CD4-positive, alpha-beta memory T cell (primary cell): ENCODE data around the gene OR5I1. TPM values are rescaled to one million over a fixed set of nuclear protein-coding genes. Genes with fewer than 3 reads are reported as not detected.

Experiments used
- CTCF ChIA-PET: fragments of 350-600 bp; sonication (Branson Sonifier 250); formaldehyde crosslinking; loops from one replicate; lab custom pipeline; 2021; ENCODE audit warnings: inconsistent platforms; ENCODE audit not compliant: partially characterized antibody; lab: Charles Lee
- POLR2A ChIA-PET: fragments of 350-600 bp; sonication (Branson Sonifier 250); formaldehyde crosslinking; loops from one replicate; lab custom pipeline; 2021; ENCODE audit not compliant: partially characterized antibody; lab: Charles Lee
- DNase-seq, 5 donors: peaks; one replicate each; pipeline versions ENCODE4 v3.0.0 to v3.0.0-alpha.2; 2020 to 2022; ENCODE audit warnings: mixed read lengths in 1 of 5
- H3K27ac ChIP-seq: one replicate; pipeline ENCODE4 v1.7.0; 2013; ENCODE audit warnings: low read depth, low read length
- H3K27me3 ChIP-seq: 2 replicates; pipeline ENCODE4 v1.7.0; 2013; ENCODE audit warnings: mild to moderate bottlenecking, low read length, moderate library complexity; ENCODE audit not compliant: insufficient read depth
- H3K36me3 ChIP-seq: 2 replicates; pipeline ENCODE4 v1.7.0; 2013; ENCODE audit warnings: mild to moderate bottlenecking, low read length, moderate library complexity; ENCODE audit not compliant: insufficient read depth
- H3K4me1 ChIP-seq: 2 replicates; pipeline ENCODE4 v1.7.0; 2013; ENCODE audit warnings: mild to moderate bottlenecking, low read length, moderate library complexity; ENCODE audit not compliant: insufficient read depth
- H3K4me3 ChIP-seq, 2 donors: one replicate each; pipeline ENCODE4 v1.7.0; 2013; ENCODE audit warnings: low read length in 2 of 2, mild to moderate bottlenecking in 1 of 2
- H3K9me3 ChIP-seq, 2 donors: one replicate each; pipeline ENCODE4 v1.7.0; 2013; ENCODE audit warnings: low read length in 2 of 2, control low read depth in 1 of 2; ENCODE audit not compliant: control insufficient read depth in 1 of 2
- H3K27ac Mint-ChIP-seq, 7 donors: one replicate each; pipeline ENCODE4 v1.8.0; 2020 to 2021; ENCODE audit warnings: mixed read lengths in 7 of 7, mild to moderate bottlenecking in 6 of 7, inconsistent platforms in 3 of 7, moderate library complexity in 3 of 7
- H3K27me3 Mint-ChIP-seq, 2 donors: one replicate each; pipeline ENCODE4 v1.8.0; 2020 to 2021; ENCODE audit warnings: mixed read lengths in 2 of 2
- H3K36me3 Mint-ChIP-seq, 2 donors: one replicate each; pipeline ENCODE4 v1.8.0; 2020 to 2021; ENCODE audit warnings: mixed read lengths in 2 of 2, inconsistent platforms in 1 of 2, mild to moderate bottlenecking in 1 of 2
- H3K4me1 Mint-ChIP-seq, 4 donors: one replicate each; pipeline ENCODE4 v1.8.0; 2020 to 2021; ENCODE audit warnings: mixed read lengths in 4 of 4, mild to moderate bottlenecking in 1 of 4
- H3K4me3 Mint-ChIP-seq, 8 donors: one replicate each; pipeline ENCODE4 v1.8.0; 2020 to 2021; ENCODE audit warnings: mixed read lengths in 8 of 8, mild to moderate bottlenecking in 7 of 8, moderate library complexity in 6 of 8, inconsistent platforms in 3 of 8
- H3K9me3 Mint-ChIP-seq, 8 donors: one replicate each; pipeline ENCODE4 v1.8.0; 2020 to 2021; ENCODE audit warnings: mixed read lengths in 8 of 8, mild to moderate bottlenecking in 5 of 8, inconsistent platforms in 3 of 8, moderate library complexity in 1 of 8
- intact Hi-C: fragments of 100-400 bp; cut with micrococcal nuclease; formaldehyde crosslinking; loops from one replicate; pipeline ENCODE4 v1.15.1; 2023
- polyA plus RNA-seq, 2 donors: library from polyadenylated mRNA; unstranded; fragments of 300-500 nt; fragmentation: Illumina TruSeq; gene quantifications; one replicate each; pipeline ENCODE4 v1.2.3, GENCODE V29; 2021
- total RNA-seq, 2 experiments: library from RNA; stranded (reverse); gene quantifications; one replicate each; pipeline ENCODE4 v1.2.3, GENCODE V29; 2021

The OR5I1 gene
- total RNA-seq (not detected), polyA plus RNA-seq (not detected)

DNA sequence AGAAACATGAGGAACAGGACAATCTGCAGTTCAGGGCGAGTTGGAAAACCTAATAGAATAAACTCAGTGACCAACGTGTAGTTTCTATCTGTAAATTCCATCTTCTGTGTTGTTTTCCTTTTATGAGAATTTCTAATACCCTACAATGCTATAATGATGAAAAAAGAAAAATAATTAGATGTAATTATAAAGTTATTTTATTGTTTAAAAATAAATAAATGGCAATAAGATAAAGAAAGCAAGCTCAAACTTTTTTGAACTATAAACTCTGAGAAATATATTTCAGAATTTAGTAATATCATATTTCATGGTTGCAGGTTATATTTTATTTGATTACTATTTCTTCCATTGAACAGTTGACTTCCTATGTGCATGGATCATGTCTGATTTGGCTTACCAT lies at the start of gene OR5I1:
OR5I1 (minus strand) TSS at position 101 of the 400 bp plus-strand sequence; CDS start at position 101, 0 bp downstream.
- no peaks in the 10 kb centered on the region for H3K36me3 ChIP-seq
- Mint-ChIP-seq H3K9me3 (peaks cover 3 to 12% (median 5%) of the 10 kb centered on the region in 8 donors), H3K4me1 (no peaks in the 10 kb centered on the region), H3K36me3 (no peaks in the 10 kb centered on the region), H3K4me3 (no peak within 1 kb of the TSS), H3K27ac (no peak within 1 kb of the TSS), H3K27me3 (no peaks in the 10 kb centered on the region)
- intact Hi-C loops, result no loop called here
- ChIA-PET CTCF (no interaction called here), POLR2A (no interaction called here)
- no peaks in the 10 kb centered on the region for H3K27me3 ChIP-seq
- DNase-seq, result no peak
- no peak within 1 kb of the TSS for H3K27ac ChIP-seq
- H3K4me3 ChIP-seq, result no peak within 1 kb of the TSS
- H3K9me3 ChIP-seq, result no peaks in the 10 kb centered on the region
- H3K4me1 ChIP-seq, result no peaks in the 10 kb centered on the region

DNA sequence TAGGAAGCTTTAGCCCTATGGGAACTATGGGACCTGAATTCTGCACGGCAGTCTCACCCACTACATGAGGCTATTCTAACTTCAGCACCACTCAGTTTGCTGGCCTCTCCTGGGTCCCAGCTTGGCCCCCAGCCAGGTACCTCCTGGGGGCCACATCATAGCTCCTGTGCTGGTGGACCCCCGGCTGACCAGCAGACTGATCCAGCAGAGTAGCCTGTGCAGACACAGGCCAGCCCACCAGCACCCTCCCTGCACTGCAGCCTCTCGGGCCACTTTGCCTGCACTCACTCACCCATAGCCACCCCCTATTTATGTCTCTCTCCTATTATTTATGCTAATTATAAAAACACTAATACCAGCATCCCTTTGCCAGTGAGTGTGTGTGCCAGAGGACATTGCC lies 34.7 kb upstream of the OR5I1 start:
- Mint-ChIP-seq H3K9me3 (peaks cover 0 to 26% (median 11%) of the 10 kb centered on the region in 8 donors), H3K27ac (no peak overlapping the region), H3K36me3 (no peaks in the 10 kb centered on the region), H3K4me3 (no peak overlapping the region), H3K27me3 (no peaks in the 10 kb centered on the region), H3K4me1 (no peaks in the 10 kb centered on the region)
- no peak overlapping the region for H3K4me3 ChIP-seq
- H3K9me3 ChIP-seq, result no peaks in the 10 kb centered on the region
- intact Hi-C loops, result no loop called here
- no peaks in the 10 kb centered on the region for H3K36me3 ChIP-seq
- no peak overlapping the region for H3K27ac ChIP-seq
- no peaks in the 10 kb centered on the region for H3K27me3 ChIP-seq
- no peak for DNase-seq
- no peaks in the 10 kb centered on the region for H3K4me1 ChIP-seq
- CTCF ChIA-PET, result no interaction called here
- POLR2A ChIA-PET, result no interaction called here

DNA sequence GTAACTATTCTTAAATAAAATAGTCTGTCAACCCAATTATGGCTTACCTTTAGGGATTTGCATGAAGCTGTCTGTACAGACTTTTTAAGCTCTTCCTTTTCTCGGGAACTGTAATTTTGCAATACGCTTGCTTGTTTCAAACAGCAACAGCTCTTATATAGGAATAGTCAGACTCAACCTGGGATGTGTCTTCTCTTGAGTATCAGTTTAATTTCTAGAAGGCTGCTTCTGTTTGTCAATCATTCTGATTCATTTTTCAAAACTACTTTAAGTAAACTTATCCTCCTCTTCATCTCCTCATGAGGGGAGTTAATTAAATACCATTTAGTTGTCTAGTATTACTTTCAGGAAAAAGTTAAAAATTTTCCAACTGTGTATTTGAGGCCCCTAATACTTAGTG lies 33.6 kb upstream of the OR5I1 start, which contains the start of gene OR10AG1:
OR10AG1 (minus strand) TSS at position 101 of the 400 bp plus-strand sequence; CDS start at position 63, 38 bp downstream.
- POLR2A ChIA-PET, result no interaction called here
- CTCF ChIA-PET, result no interaction called here

DNA sequence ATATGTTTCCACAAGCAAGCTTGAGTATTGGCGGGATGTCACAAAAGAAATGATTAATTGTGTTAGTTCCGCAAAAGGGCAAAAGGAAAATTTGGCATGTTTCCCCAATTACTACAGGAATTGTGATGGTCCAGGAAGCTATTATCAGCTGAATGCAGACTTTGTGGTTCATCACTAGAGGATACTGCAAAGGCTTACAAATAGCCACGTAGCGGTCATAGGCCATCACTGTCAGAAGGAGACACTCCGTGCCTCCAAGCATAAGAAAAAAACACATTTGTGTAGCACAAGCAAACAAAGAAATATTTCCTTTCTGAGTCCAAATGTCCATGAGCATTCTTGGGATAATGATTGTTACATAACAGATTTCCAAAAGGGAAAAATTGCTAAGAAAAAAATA lies 31.7 kb upstream of the OR5I1 start:
- H3K9me3 ChIP-seq, result no peaks in the 10 kb centered on the region

More for the DNA sequence above, 33.6 kb upstream of the OR5I1 start, which contains the start of gene OR10AG1:
- Histone ChIP-seq H3K9me3 (no peaks in the 10 kb centered on the region), H3K4me1 (no peaks in the 10 kb centered on the region), H3K27me3 (no peaks in the 10 kb centered on the region), H3K4me3 (no peak within 1 kb of the TSS), H3K27ac (no peak within 1 kb of the TSS), H3K36me3 (no peaks in the 10 kb centered on the region)
- Mint-ChIP-seq H3K9me3 (peaks cover 2 to 29% (median 11%) of the 10 kb centered on the region in 8 donors), H3K4me3 (no peak within 1 kb of the TSS), H3K4me1 (no peaks in the 10 kb centered on the region), H3K36me3 (no peaks in the 10 kb centered on the region), H3K27me3 (no peaks in the 10 kb centered on the region), H3K27ac (no peak within 1 kb of the TSS)
- no peak for DNase-seq
- intact Hi-C loops, result no loop called here

DNA sequence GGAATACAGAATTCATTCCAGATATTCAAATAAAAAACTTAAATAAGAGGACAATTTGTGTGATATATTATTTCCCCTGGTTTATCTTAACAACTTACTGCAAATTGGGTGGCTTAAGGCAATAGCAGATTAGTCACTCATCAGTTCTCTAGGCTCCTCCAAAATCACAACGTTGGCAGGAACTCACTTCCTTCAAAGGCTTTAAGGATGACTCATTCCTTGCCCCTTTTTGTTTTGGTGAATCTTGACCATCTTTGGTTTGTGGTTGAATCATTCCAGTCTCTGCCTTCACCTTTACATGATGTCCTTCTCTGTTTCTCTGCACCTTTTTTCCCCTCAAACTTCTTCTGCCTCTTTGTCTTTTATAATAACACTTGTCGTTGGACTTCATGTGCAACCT lies 30.2 kb upstream of the OR5I1 start:
- Histone ChIP-seq H3K36me3 (no peaks in the 10 kb centered on the region), H3K4me1 (no peaks in the 10 kb centered on the region), H3K4me3 (no peak overlapping the region), H3K27me3 (no peaks in the 10 kb centered on the region), H3K9me3 (no peaks in the 10 kb centered on the region), H3K27ac (no peak overlapping the region)
- DNase-seq, result no peak
- intact Hi-C loops, result no loop called here
- no peaks in the 10 kb centered on the region for H3K27me3 Mint-ChIP-seq
- no peaks in the 10 kb centered on the region for H3K4me1 Mint-ChIP-seq
- POLR2A ChIA-PET, result no interaction called here
- no peak overlapping the region for H3K27ac Mint-ChIP-seq
- no peaks in the 10 kb centered on the region for H3K36me3 Mint-ChIP-seq
- CTCF ChIA-PET, result no interaction called here
- H3K4me3 Mint-ChIP-seq, result no peak overlapping the region
- H3K9me3 Mint-ChIP-seq, result peaks cover 0 to 29% (median 9%) of the 10 kb centered on the region in 8 donors

More for the DNA sequence above, 31.7 kb upstream of the OR5I1 start:
- ChIA-PET POLR2A (no interaction called here), CTCF (no interaction called here)
- Histone ChIP-seq H3K27me3 (no peaks in the 10 kb centered on the region), H3K36me3 (no peaks in the 10 kb centered on the region), H3K27ac (no peak overlapping the region), H3K4me3 (no peak overlapping the region), H3K4me1 (no peaks in the 10 kb centered on the region)
- Mint-ChIP-seq H3K9me3 (peaks cover 4 to 27% (median 10%) of the 10 kb centered on the region in 8 donors), H3K4me1 (no peaks in the 10 kb centered on the region), H3K4me3 (no peak overlapping the region), H3K27ac (no peak overlapping the region), H3K27me3 (no peaks in the 10 kb centered on the region), H3K36me3 (no peaks in the 10 kb centered on the region)
- no peak for DNase-seq
- intact Hi-C loops, result no loop called here

DNA sequence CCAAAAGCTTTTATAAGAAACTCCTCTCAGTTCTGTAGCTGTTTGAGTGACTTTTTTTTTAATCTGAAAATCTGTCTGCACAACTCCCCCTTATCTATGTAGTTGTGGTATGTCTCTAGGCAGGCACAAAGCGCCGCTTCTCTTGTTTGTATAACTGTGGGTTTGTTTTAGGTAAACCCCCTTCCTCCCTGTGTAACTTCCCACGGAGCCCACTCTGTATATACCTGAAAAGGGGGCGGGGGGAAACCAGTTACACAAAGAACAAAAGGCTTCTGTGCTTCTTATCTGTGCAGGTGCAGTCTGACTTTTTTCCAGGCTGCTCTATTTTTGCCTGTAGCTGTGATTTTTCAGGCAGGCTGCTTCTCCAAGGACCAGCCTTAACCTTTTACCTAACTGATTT lies 20.3 kb upstream of the OR5I1 start:
- Histone ChIP-seq H3K4me1 (no peaks in the 10 kb centered on the region), H3K9me3 (no peaks in the 10 kb centered on the region), H3K27ac (no peak overlapping the region), H3K27me3 (no peaks in the 10 kb centered on the region), H3K36me3 (no peaks in the 10 kb centered on the region), H3K4me3 (no peak overlapping the region)
- CTCF ChIA-PET, result no interaction called here
- no peaks in the 10 kb centered on the region for H3K36me3 Mint-ChIP-seq
- no peaks in the 10 kb centered on the region for H3K4me1 Mint-ChIP-seq
- intact Hi-C loops, result no loop called here
- no peak overlapping the region for H3K4me3 Mint-ChIP-seq
- H3K27ac Mint-ChIP-seq, result no peak overlapping the region
- POLR2A ChIA-PET, result no interaction called here
- DNase-seq, result no peak
- no peaks in the 10 kb centered on the region for H3K27me3 Mint-ChIP-seq
- H3K9me3 Mint-ChIP-seq, result peaks cover 2 to 14% (median 4%) of the 10 kb centered on the region in 8 donors

DNA sequence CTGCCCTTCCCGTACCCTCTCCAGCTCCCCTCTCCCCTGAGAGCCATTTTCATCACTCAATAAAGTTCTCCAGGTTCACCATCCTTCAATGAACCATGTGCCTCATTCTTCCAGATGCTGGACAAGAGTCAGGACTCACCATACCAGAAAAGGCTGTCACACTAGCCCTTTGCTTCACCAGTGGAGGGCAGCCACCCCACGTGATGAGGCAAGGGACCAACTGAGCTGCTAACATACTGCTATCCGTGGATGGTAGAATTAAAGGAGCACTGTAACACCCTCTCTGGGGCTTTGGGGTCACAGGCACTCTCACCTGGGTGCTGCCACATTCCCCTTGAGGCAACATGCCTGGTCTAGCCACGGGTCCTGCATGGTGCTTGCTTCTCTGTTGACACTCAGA lies 13.1 kb upstream of the OR5I1 start:
- ChIA-PET POLR2A (no interaction called here), CTCF (no interaction called here)
- Histone ChIP-seq H3K4me1 (no peaks in the 10 kb centered on the region), H3K9me3 (no peaks in the 10 kb centered on the region), H3K4me3 (no peak overlapping the region), H3K36me3 (no peaks in the 10 kb centered on the region), H3K27me3 (no peaks in the 10 kb centered on the region), H3K27ac (no peak overlapping the region)
- no peak overlapping the region for H3K4me3 Mint-ChIP-seq
- intact Hi-C loops, result no loop called here
- DNase-seq, result no peak
- no peak overlapping the region for H3K27ac Mint-ChIP-seq
- no peaks in the 10 kb centered on the region for H3K4me1 Mint-ChIP-seq
- H3K36me3 Mint-ChIP-seq, result no peaks in the 10 kb centered on the region
- H3K9me3 Mint-ChIP-seq, result peaks cover 2 to 22% (median 12%) of the 10 kb centered on the region in 8 donors
- no peaks in the 10 kb centered on the region for H3K27me3 Mint-ChIP-seq
